ENCODE data around the gene BBS7.
A peak's percentile ranks its signal among the peaks of the same experiment; 100 is the strongest.

The BBS7 gene

DNA sequence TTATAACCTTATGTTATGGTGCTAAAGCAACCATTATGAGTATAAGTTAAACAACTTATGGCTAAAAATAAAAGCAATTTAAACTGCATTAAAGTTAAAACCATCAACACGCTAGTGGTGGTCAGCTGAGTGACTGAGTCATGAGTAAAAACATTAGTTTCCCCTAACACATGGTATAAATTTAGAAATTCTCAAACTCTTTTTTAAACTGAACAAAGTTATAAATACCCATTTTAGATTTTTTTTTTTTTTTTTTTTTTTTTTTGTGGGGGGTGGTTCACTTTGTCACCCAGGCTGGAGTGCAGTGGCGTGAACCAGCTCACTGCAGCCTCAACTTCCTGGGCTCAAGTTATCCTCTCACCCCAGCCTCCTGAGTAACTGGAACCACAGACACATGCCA is 5.4 kb upstream of the BBS7 start:
- DNase-seq (ENCODE audit: low spot score): no peak
- in situ Hi-C loops (cut with MboI; ENCODE audit: low sequenced_read_pairs, unreplicated experiment): no loop called here
- TF ChIP-seq, protein P1, sequence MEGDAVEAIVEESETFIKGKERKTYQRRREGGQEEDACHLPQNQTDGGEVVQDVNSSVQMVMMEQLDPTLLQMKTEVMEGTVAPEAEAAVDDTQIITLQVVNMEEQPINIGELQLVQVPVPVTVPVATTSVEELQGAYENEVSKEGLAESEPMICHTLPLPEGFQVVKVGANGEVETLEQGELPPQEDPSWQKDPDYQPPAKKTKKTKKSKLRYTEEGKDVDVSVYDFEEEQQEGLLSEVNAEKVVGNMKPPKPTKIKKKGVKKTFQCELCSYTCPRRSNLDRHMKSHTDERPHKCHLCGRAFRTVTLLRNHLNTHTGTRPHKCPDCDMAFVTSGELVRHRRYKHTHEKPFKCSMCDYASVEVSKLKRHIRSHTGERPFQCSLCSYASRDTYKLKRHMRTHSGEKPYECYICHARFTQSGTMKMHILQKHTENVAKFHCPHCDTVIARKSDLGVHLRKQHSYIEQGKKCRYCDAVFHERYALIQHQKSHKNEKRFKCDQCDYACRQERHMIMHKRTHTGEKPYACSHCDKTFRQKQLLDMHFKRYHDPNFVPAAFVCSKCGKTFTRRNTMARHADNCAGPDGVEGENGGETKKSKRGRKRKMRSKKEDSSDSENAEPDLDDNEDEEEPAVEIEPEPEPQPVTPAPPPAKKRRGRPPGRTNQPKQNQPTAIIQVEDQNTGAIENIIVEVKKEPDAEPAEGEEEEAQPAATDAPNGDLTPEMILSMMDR (IDR thresholded peaks at IDR 0.05; ENCODE audit: borderline replicate concordance, control extremely low read depth, extremely low read depth, insufficient read depth, missing control alignments): no peak

DNA sequence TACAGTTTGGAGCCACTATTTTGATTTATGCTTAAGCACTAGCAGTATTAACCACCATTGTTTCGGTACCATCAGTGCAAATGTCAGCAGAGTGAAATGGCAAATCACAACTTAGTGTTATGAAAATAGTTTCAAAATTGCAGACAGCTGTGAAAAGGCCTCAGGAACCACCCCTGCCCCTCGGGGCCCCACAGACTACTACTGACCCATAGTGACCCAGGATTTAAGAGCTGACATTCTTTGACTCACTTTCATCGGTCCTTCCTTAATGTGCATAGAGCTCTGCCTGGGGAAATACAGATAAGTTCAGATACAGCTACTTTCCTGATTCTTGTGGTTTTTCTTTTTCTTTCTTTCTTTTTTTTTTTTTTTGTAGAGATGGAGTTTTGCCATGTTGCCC is 3.3 kb upstream of the BBS7 start:
- DNase-seq (ENCODE audit: low spot score): peak; percentile 8
- TF ChIP-seq, protein P1 (IDR thresholded peaks at IDR 0.05; ENCODE audit: borderline replicate concordance, control extremely low read depth, extremely low read depth, insufficient read depth, missing control alignments): no peak
- in situ Hi-C loops (cut with MboI; ENCODE audit: low sequenced_read_pairs, unreplicated experiment): no loop called here

DNA sequence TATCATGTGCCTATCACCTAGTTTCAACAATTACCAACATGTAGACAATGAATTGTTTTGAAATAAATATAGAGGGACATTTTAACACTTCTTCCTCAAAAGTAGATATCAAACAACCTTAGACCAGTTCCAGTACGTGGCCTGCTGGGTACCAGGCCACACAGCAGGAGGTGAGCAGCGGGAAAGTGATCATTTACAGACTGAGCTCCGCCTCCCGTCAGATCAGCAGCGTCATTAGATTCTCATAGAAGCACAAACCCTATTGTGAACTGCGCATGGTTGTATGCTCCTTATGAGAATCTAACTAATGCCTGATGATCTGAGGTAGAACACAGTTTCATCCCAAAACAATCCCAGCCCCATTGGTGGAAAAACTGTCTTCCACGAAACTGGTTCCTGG is 6.5 kb downstream of the BBS7 start:
- in situ Hi-C loops (cut with MboI; ENCODE audit: low sequenced_read_pairs, unreplicated experiment): no loop called here
- DNase-seq (ENCODE audit: low spot score): no peak
- TF ChIP-seq, protein P1 (IDR thresholded peaks at IDR 0.05; ENCODE audit: borderline replicate concordance, control extremely low read depth, extremely low read depth, insufficient read depth, missing control alignments): no peak

DNA sequence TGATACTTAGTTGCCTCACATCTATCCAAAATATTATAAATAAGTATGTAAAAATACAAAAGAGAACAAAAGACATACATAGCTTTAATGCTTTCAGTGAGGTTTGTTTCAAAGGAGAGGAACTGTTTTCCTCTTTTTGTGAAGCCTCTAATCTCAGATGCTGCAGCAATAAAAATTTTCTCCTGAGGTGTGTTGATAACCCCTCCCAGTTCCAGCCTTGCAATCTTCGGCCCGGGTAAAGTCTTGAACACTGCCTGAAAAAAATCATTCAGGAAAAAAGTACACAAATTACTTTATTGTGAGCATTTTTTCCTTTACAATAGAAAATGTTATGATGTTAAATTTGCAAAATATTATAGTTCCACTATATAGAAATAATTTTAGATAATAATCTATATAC is 8.8 kb downstream of the BBS7 start:
- TF ChIP-seq, protein P1 (IDR thresholded peaks at IDR 0.05; ENCODE audit: borderline replicate concordance, control extremely low read depth, extremely low read depth, insufficient read depth, missing control alignments): no peak
- DNase-seq (ENCODE audit: low spot score): no peak
- in situ Hi-C loops (cut with MboI; ENCODE audit: low sequenced_read_pairs, unreplicated experiment): no loop called here

DNA sequence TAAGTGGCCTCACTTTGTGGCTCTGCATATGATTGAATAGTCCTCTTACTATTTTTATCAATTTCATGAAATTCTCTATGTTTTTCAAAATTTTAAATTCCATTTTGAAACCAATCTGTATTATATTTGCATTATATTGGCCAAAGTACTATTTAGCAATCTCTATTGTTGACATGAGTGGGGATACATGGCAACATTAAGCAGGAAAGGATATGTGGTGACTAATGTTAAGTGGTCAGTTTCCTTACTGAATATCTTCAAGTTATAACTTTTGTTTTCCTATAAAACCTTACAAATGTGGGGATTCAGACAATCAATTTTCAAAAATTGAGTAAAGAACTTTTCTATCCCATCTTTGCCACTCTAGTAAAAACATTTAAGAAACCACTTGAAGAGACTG is 10.2 kb downstream of the BBS7 start:
- in situ Hi-C loops (cut with MboI; ENCODE audit: low sequenced_read_pairs, unreplicated experiment): no loop called here
- TF ChIP-seq, protein P1 (IDR thresholded peaks at IDR 0.05; ENCODE audit: borderline replicate concordance, control extremely low read depth, extremely low read depth, insufficient read depth, missing control alignments): no peak
- DNase-seq (ENCODE audit: low spot score): no peak

DNA sequence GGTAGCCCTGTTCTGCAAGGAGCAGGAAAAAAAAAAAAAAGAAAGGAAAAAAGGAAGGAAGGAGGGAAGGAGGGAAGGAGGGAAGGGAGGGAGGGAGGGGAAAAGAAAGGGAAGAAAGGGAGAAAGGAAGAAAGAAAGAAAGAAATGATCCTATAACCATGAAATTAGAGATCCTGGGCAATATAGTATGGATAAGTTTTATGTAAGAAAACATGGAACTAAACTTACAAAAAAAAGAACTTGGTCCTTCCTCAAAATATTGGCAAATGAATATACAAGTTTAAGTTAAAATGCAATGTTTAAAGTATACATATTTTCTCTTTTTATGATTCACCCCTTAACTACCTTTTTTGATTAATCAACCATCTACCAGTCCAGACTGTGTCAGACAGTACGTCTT is 18.9 kb downstream of the BBS7 start:
- in situ Hi-C loops (cut with MboI; ENCODE audit: low sequenced_read_pairs, unreplicated experiment): no loop called here
- TF ChIP-seq, protein P1 (IDR thresholded peaks at IDR 0.05; ENCODE audit: borderline replicate concordance, control extremely low read depth, extremely low read depth, insufficient read depth, missing control alignments): no peak
- no peak for DNase-seq (ENCODE audit: low spot score)

DNA sequence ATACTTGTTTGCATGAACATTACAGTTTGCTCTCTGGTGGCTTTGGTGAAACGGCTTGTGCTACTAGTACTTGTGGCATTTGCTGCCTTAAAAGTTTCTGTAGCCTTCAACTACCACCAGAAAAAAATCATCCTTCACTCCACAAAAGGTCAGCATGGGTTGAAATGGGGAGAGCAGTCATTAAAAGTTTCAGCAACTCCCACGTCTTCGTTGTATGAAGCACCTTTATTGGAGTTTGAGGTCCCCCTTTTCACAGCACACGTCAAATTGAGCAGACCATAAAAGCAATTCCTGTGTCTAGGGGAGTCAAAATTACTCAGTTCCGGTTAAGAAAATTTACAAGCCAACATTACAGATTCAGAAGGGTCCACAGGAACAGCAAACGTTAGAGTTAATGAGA is 23.6 kb downstream of the BBS7 start:
- in situ Hi-C loops (cut with MboI; ENCODE audit: low sequenced_read_pairs, unreplicated experiment): no loop called here
- TF ChIP-seq, protein P1 (IDR thresholded peaks at IDR 0.05; ENCODE audit: borderline replicate concordance, control extremely low read depth, extremely low read depth, insufficient read depth, missing control alignments): no peak
- DNase-seq (ENCODE audit: low spot score): no peak
